Measurements from ENCODE around the gene NAT8.
"Not testable (repeated sequence)": the region's sequence is repeated elsewhere in the genome, so short reads cannot be mapped to it uniquely, and the experiment has no call there.

NAT8 gene

GRCh38 chr2:73640511-73640911, 1.7 kb downstream of the NAT8 start:
- TF ChIP-seq CTCF (conservative IDR thresholded peaks at IDR 0.05; ENCODE audit: low read depth), result no peak
- H3K27ac ChIP-seq, result no peak overlapping the region
- ChIA-PET POLR2A (ENCODE audit: low non-redundant PET) (no interaction called here), CTCF (interaction anchor here (0.6 kb wide), 3 partner anchors 9 to 76 kb away, joined by 3 to 5 read pairs (median 3); no protein-coding TSS in a partner anchor)
- no peak for DNase-seq (ENCODE audit: low spot score)

GRCh38 chr2:73638429-73638828, 3.8 kb downstream of the NAT8 start:
- CTCF ChIA-PET, result interaction anchor here (0.7 kb wide), 1 partner anchor 9 kb away, joined by 3 read pairs; no protein-coding TSS in a partner anchor
- no peak overlapping the region for H3K27ac ChIP-seq
- no peak for TF ChIP-seq CTCF (conservative IDR thresholded peaks at IDR 0.05; ENCODE audit: low read depth)
- POLR2A ChIA-PET (ENCODE audit: low non-redundant PET), result no interaction called here
- DNase-seq (ENCODE audit: low spot score), result no peak

- DNase-seq (ENCODE audit: low spot score); POLR2A ChIA-PET (ENCODE audit: low non-redundant PET); H3K27ac ChIP-seq: not testable (repeated sequence)
- CTCF ChIA-PET, result interaction anchor here (0.6 kb wide), 1 partner anchor 64 kb away, joined by 3 read pairs; no protein-coding TSS in a partner anchor
Observed at GRCh38 chr2:73636977-73637376, 5.2 kb downstream of the NAT8 start.

- POLR2A ChIA-PET (ENCODE audit: low non-redundant PET); CTCF ChIA-PET; H3K27ac ChIP-seq; DNase-seq (ENCODE audit: low spot score): not testable (repeated sequence)
- peak; percentile 34; the same call in 1 of the 2 replicates for TF ChIP-seq CTCF (conservative IDR thresholded peaks at IDR 0.05; ENCODE audit: low read depth)
Observed at GRCh38 chr2:73630662-73631266, 11.5 kb downstream of the NAT8 start.

GRCh38 chr2:73628493-73628892, 13.7 kb downstream of the NAT8 start:
- CTCF ChIA-PET, result interaction anchor here (0.6 to 0.7 kb wide), 2 partner anchors 13 to 211 kb away, joined by 3 read pairs; no protein-coding TSS in a partner anchor
- DNase-seq (ENCODE audit: low spot score); H3K27ac ChIP-seq; POLR2A ChIA-PET (ENCODE audit: low non-redundant PET): not testable (repeated sequence)

- H3K27ac ChIP-seq; DNase-seq (ENCODE audit: low spot score); POLR2A ChIA-PET (ENCODE audit: low non-redundant PET): not testable (repeated sequence)
- CTCF ChIA-PET, result interaction anchor here (0.7 kb wide), 1 partner anchor 9 kb away, joined by 6 read pairs; no protein-coding TSS in a partner anchor
Observed at GRCh38 chr2:73626237-73626636, 16.0 kb downstream of the NAT8 start.

GRCh38 chr2:73624625-73625024, 17.6 kb downstream of the NAT8 start:
- DNase-seq (ENCODE audit: low spot score); CTCF ChIA-PET; POLR2A ChIA-PET (ENCODE audit: low non-redundant PET); H3K27ac ChIP-seq: not testable (repeated sequence)

GRCh38 chr2:73624036-73624435, 18.2 kb downstream of the NAT8 start:
- CTCF ChIA-PET; DNase-seq (ENCODE audit: low spot score); POLR2A ChIA-PET (ENCODE audit: low non-redundant PET); H3K27ac ChIP-seq: not testable (repeated sequence)

- H3K27ac ChIP-seq; DNase-seq (ENCODE audit: low spot score); POLR2A ChIA-PET (ENCODE audit: low non-redundant PET): not testable (repeated sequence)
- CTCF ChIA-PET, result interaction anchor here (0.7 kb wide), 1 partner anchor 255 kb away, joined by 5 read pairs; no protein-coding TSS in a partner anchor
Observed at GRCh38 chr2:73619925-73620324, 22.3 kb downstream of the NAT8 start.

GRCh38 chr2:73614997-73615396, 27.2 kb downstream of the NAT8 start:
- CTCF ChIA-PET, result no interaction called here
- DNase-seq (ENCODE audit: low spot score), result no peak
- POLR2A ChIA-PET (ENCODE audit: low non-redundant PET), result no interaction called here

More at GRCh38 chr2:73614997-73615396, 27.2 kb downstream of the NAT8 start:
- TF ChIP-seq CTCF (conservative IDR thresholded peaks at IDR 0.05; ENCODE audit: low read depth), result no peak
- no peak overlapping the region for H3K27ac ChIP-seq

Data from RWPE1 (cell line).